Neutrophil (primary cell): ENCODE results near the gene GPC6.

Experiments used
- H3K27ac ChIP-seq: fragments of 200-600 bp; sonication (generic); 2 replicates; pipeline ENCODE4 v1.5.1; 2016; ENCODE audit warnings: mild to moderate bottlenecking, moderate library complexity
- H3K27me3 ChIP-seq: fragments of 200-600 bp; sonication (generic); 2 replicates; pipeline ENCODE4 v1.6.0; 2016; ENCODE audit warnings: mild to moderate bottlenecking
- H3K36me3 ChIP-seq: fragments of 200-600 bp; sonication (generic); 2 replicates; pipeline ENCODE4 v1.5.1; 2017
- H3K4me1 ChIP-seq, 2 experiments: fragments of 200-600 bp in 1 of 2; sonication (generic) in 1 of 2; 1 replicate in 1 of 2; 2 replicates in 1 of 2; pipeline versions ENCODE4 v1.5.1 to v1.6.1; 2013 to 2016; ENCODE audit warnings: low read depth in 1 of 2, low read length in 1 of 2, mild to moderate bottlenecking in 1 of 2, moderate library complexity in 1 of 2; ENCODE audit not compliant: control insufficient read depth in 1 of 2, insufficient read depth in 1 of 2
- H3K4me3 ChIP-seq, 2 experiments: fragments of 200-600 bp in 1 of 2; sonication (generic) in 1 of 2; 1 replicate in 1 of 2; 2 replicates in 1 of 2; pipeline ENCODE4 v1.5.1; 2013 to 2016; ENCODE audit warnings: low read depth in 1 of 2, low read length in 1 of 2, mild to moderate bottlenecking in 1 of 2, moderate library complexity in 1 of 2
- H3K9me3 ChIP-seq: fragments of 200-600 bp; sonication (generic); 2 replicates; pipeline ENCODE4 v1.5.1; 2016
- TF ChIP-seq, protein P1 (sequence below): fragments of 200-600 bp; sonication (generic); IDR thresholded peaks from 2 replicates; pipeline ENCODE4 v1.5.1; 2016; ENCODE audit warnings: antibody characterized with exemption

Gene GPC6

DNA sequence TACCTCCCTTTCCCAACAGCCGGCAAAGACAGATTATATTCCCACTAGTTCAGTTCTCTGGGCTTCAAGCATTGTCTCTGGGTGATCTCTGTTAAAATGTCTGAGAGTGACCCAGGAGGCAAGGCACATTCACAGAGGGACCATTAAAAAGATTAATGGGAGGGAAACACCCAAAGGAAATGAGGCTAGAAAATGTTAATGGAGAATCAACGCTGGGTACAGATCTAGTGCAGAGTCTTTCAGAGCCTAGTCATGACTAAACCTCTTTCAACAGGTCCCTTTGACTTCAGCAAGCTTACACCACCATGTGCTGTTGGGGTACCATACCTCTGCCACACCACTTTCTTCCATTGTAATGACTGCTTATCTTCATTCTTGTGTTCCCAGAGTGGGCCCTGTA, 894.3 kb downstream of the GPC6 start:
- Histone ChIP-seq H3K27me3 (no peaks in the 10 kb centered on the region), H3K4me3 (no peak overlapping the region), H3K9me3 (no peaks in the 10 kb centered on the region), H3K4me1 (no peaks in the 10 kb centered on the region), H3K27ac (no peak overlapping the region), H3K36me3 (no peaks in the 10 kb centered on the region)
- TF ChIP-seq, protein P1, sequence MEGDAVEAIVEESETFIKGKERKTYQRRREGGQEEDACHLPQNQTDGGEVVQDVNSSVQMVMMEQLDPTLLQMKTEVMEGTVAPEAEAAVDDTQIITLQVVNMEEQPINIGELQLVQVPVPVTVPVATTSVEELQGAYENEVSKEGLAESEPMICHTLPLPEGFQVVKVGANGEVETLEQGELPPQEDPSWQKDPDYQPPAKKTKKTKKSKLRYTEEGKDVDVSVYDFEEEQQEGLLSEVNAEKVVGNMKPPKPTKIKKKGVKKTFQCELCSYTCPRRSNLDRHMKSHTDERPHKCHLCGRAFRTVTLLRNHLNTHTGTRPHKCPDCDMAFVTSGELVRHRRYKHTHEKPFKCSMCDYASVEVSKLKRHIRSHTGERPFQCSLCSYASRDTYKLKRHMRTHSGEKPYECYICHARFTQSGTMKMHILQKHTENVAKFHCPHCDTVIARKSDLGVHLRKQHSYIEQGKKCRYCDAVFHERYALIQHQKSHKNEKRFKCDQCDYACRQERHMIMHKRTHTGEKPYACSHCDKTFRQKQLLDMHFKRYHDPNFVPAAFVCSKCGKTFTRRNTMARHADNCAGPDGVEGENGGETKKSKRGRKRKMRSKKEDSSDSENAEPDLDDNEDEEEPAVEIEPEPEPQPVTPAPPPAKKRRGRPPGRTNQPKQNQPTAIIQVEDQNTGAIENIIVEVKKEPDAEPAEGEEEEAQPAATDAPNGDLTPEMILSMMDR, result no peak

DNA sequence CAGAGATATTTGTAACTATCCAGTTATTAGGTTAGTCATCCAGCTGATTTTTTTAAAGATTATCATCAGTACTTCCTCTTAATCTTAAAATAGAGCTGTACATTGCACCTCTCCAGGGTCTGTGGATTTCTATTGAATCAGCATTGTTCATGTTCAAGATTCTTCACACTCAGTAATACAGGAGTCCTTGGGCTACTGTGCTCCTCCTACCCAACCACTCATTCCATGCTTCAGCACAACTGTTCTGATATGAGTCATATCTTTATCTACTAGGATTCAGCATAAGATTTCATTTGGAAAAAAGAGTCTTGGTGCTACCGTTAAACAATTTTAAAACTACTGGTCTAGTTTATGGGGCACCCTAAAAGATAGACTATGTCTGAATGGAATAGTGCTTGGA, 895.1 kb downstream of the GPC6 start:
- H3K27ac ChIP-seq, result no peak overlapping the region
- no peaks in the 10 kb centered on the region for H3K4me1 ChIP-seq

DNA sequence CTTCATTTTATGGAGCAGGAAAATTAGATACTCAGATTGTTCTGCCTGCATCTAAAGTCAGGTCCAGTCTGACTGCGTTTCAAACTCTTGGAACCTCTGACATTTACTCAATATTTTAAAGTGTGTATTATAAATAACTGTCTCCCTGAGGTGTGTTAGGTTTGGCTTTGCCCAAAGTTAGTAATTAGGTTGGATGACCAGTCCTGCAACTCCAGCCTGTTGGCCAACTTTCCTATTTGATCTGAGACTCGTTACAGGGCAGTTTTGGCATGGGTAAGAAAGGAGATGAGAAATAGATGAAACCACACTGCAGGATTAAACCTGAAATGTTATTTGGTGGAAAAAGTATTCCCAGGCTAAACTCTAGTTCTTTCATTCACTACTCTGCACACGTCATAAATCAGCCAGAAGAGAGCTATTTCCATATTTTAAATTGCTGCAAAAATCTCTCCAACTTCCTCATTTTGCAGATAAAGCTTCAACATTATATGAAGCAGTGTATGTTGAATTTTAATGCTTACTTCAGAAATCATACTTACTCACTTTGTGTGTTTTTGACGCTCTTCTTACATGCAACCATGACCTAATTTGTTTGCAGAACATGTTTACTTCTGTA, 895.8 kb downstream of the GPC6 start:
- TF ChIP-seq, protein P1, result no peak
- Histone ChIP-seq H3K4me3 (no peak overlapping the region), H3K27ac (no peak overlapping the region)

More for the DNA sequence above, 895.1 kb downstream of the GPC6 start:
- no peaks in the 10 kb centered on the region for H3K27me3 ChIP-seq
- no peak overlapping the region for H3K4me3 ChIP-seq
- TF ChIP-seq, protein P1, result no peak
- no peaks in the 10 kb centered on the region for H3K9me3 ChIP-seq
- no peaks in the 10 kb centered on the region for H3K36me3 ChIP-seq

DNA sequence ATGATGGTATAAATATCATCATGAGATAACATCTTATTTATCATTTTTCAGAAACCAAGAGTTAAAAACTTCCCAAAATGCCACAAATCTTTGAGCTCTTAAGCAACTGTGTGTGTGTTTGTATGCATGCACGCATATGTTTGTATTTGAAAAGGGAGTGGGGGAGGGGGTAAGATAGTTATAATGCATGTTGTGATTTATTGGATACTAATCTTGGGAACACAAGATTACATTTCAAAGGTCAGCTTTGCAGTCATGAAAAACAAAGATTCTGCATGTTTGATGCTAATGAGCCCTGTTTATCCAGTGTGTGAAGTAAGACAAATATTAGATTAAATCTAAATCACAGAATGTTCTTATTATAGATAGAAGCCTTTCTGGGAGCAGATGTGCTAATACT, 897.0 kb downstream of the GPC6 start:
- H3K9me3 ChIP-seq, result no peaks in the 10 kb centered on the region
- no peaks in the 10 kb centered on the region for H3K4me1 ChIP-seq
- TF ChIP-seq, protein P1, result no peak
- no peak overlapping the region for H3K4me3 ChIP-seq
- no peaks in the 10 kb centered on the region for H3K27me3 ChIP-seq
- no peak overlapping the region for H3K27ac ChIP-seq
- no peaks in the 10 kb centered on the region for H3K36me3 ChIP-seq

More for the DNA sequence above, 895.8 kb downstream of the GPC6 start:
- no peaks in the 10 kb centered on the region for H3K36me3 ChIP-seq
- no peaks in the 10 kb centered on the region for H3K9me3 ChIP-seq
- no peaks in the 10 kb centered on the region for H3K4me1 ChIP-seq
- H3K27me3 ChIP-seq, result no peaks in the 10 kb centered on the region

DNA sequence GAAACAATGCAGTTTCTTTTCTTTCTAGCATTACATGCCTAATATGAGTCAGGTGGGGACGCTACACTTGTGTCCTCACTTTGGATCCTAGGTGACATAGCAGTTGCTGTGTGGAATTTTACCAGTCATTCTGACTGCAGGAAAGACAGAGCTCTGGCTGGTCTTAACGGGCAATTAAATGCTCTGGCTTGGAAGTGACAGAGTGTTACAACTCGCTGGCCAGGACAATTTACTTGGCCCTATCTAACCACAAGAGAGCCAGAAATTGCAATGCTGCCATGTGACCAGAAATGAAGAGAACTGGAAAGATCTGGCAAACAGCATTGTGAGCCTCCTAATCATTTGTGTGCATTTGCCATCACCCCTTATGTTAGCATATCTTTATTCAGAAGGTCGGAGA, 901.8 kb downstream of the GPC6 start:
- Histone ChIP-seq H3K4me3 (no peak overlapping the region), H3K9me3 (no peaks in the 10 kb centered on the region), H3K36me3 (no peaks in the 10 kb centered on the region), H3K27ac (no peak overlapping the region), H3K4me1 (no peaks in the 10 kb centered on the region), H3K27me3 (no peaks in the 10 kb centered on the region)
- TF ChIP-seq, protein P1, result no peak
